Right cardiac atrium (tissue), 5 donors: ENCODE measurements around the gene PLCB1. TPM values are rescaled to one million over a fixed set of nuclear protein-coding genes. Genes with fewer than 3 reads are reported as not detected.

Experiments
- ATAC-seq, 2 donors: fragments of 200-7000 bp; cut with Tn5 transposase; one replicate each; pipeline versions ENCODE4 v1.8.0 to v1.9.1; 2020; ENCODE audit warnings: moderate library complexity in 2 of 2, mild to moderate bottlenecking in 1 of 2
- DNase-seq, 3 donors: peaks; one replicate each; pipeline ENCODE4 v3.0.0-alpha.2; 2020
- H3K27ac ChIP-seq: one replicate; pipeline ENCODE4 v1.5.1; 2013; ENCODE audit warnings: mild to moderate bottlenecking, low read length, control low read depth, moderate library complexity
- H3K27me3 ChIP-seq: one replicate; pipeline ENCODE4 v1.6.1; 2013; ENCODE audit not compliant: control insufficient read depth, insufficient read depth
- H3K4me1 ChIP-seq: one replicate; pipeline ENCODE4 v1.6.1; 2013; ENCODE audit warnings: low read length; ENCODE audit not compliant: control insufficient read depth, insufficient read depth
- H3K4me3 ChIP-seq: one replicate; pipeline ENCODE4 v1.5.1; 2013; ENCODE audit warnings: low read length, control low read depth
- H3K9me3 ChIP-seq: one replicate; pipeline ENCODE4 v1.6.1; 2013; ENCODE audit warnings: low read length; ENCODE audit not compliant: control insufficient read depth
- WGBS: extraction: QIAGEN DNeasy Blood & Tissue Kit; methylation state at CpG from one replicate; pipeline ENCODE4 v1.1.7; 2013; 5-methylcytosine and 5-hydroxymethylcytosine counted together
- intact Hi-C, 4 donors: fragments of 100-400 bp; cut with DNase I; formaldehyde crosslinking; loops; one replicate each; pipeline versions ENCODE4 v1.11.0 to v1.14.0; 2022 to 2023
- polyA plus RNA-seq: library from polyadenylated mRNA; stranded (reverse); fragments of 200-250 nt; gene quantifications from one replicate; pipeline ENCODE4 v1.2.3, GENCODE V29; 2013
- total RNA-seq, 4 donors: library from RNA; stranded (reverse); fragmentation: NEBNext Ultra II Directional; extraction: Animal tissue kit (Norgen Biotek cat#: 25700); gene quantifications; one replicate each; pipeline ENCODE4 v1.2.1, GENCODE V29; 2021
- donor health status: healthy with polysubstance abuse.
- donor health status: DM: no; HTN: yes; CAD: no.
- donor health status: DM: no; HTN: no; CAD: no.
- donor health status: DM: no; HTN: yes; CAD: no; lungs with severe emphysema.
- donor health status: DM: yes; HTN: yes; CAD: no.

Gene PLCB1
- total and polyA plus RNA-seq, 5 donors: 7.6 to 20.3 (median 11.6) TPM

DNA sequence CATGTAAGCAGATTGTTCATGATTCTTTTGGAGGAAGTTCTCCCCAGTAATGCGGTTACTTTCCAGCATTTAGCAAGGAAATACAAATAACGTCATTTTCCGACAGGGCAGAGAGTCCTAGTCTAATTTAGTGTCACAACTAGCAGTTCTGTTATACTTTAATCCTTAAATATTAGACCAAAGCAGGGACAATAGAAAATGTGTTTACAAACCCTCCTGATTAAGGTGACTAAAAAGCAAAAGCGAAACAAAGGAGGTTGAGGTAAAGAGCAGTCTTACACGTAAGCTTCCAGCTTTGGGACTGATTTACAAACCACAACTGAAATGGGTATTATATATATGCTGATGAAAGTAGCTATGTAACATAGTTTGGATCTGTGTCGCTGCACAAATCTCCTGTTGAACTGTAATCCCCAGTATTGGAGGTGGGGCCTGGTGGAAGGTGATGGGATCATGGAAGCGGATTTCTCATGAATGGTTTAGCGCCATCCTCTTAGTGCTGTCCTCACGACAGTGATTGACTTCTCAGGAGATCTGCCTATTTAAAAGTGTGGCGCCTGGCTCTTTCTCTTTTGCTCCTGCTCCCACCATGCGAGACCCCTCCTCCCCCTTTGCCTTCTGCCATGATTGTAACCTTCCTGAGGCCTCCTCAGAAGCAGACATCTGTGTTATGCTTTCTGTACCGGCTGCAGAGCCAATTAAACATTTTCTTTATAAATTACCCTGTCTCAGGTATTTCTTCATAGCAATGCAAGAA lies 81.9 kb downstream of the PLCB1 start:
- peak overlapping the region; percentile 42 for H3K27ac ChIP-seq
- H3K27me3 ChIP-seq: no peaks in the 10 kb centered on the region
- no peak for DNase-seq
- peak in 1 of 2 donors; percentile 16 for ATAC-seq
- peaks cover 5% of the 10 kb centered on the region for H3K4me1 ChIP-seq
- H3K9me3 ChIP-seq: no peaks in the 10 kb centered on the region
- H3K4me3 ChIP-seq: peak overlapping the region; percentile 36
- intact Hi-C loops: no loop called here
- 72% methylated on average over 12 of the region's 12 CpGs for WGBS

DNA sequence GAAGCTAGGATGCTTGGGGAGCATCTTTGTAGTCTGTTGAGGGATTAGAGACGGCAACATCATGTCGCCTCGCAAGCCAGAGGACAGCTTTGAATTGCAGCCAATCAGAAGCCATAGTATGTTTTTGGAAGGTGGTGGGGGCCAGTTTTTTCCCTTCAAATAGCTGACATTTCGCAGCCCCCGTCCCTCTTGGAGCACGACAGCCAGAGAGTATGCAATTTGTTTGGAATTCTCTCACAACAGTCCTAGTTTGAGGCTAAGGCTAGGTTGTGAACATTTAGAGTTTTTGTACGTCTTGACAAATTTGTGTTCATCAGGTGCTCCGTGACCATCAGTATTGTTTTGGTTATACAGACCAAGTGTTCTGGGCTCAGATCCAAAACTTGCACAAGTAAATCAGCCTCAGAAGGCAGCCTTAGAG lies 83.3 kb downstream of the PLCB1 start:
- no peak for DNase-seq
- Histone ChIP-seq H3K27ac (no peak overlapping the region), H3K4me3 (no peak overlapping the region), H3K27me3 (no peaks in the 10 kb centered on the region), H3K9me3 (no peaks in the 10 kb centered on the region), H3K4me1 (peaks cover 5% of the 10 kb centered on the region)
- 51% methylated on average over 8 of the region's 8 CpGs for WGBS
- intact Hi-C loops: no loop called here
- no peak for ATAC-seq

DNA sequence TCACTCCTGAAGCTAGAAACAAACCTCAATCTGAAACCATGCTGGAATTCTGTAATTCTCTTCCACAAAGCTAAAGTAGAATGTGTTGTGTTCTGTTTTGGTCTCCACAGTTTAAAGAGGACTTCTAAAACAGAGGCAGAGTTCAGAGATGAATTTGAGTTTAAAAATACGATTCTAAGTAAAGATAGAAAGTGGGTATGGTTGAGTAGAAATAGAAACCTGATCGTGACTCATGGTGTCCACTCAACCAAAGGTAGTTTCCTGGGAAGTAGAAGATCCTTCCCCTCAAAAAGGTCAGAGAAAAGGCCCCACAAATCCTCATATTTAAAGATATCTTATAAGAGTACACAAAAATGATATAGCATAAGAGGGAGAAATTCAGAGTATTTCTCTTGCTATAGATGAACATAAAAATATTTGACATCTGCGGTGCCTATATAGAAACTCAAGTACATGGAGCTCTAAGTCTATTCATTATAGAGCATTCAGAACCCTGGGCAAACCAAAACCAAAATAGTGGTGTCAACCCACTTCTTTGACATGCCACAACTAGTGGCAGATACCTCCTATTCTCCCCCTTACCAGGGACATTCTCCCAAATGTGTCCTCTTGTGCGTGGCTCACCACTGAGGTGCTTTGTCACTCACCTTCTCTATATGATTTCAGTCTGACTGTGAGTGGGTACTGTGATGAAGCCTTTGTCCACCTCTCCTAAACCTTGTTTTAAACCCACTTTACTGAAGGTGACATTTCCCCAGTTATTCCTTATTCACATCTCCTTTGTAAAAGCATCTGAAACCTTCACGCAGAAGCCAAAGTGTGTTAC lies 84.5 kb downstream of the PLCB1 start:
- DNase-seq (no peak), ATAC-seq (no peak)
- Histone ChIP-seq H3K4me1 (peaks cover 5% of the 10 kb centered on the region), H3K9me3 (no peaks in the 10 kb centered on the region), H3K27me3 (no peaks in the 10 kb centered on the region), H3K4me3 (no peak overlapping the region), H3K27ac (no peak overlapping the region)
- 91% methylated on average over 5 of the region's 5 CpGs for WGBS
- intact Hi-C loops: no loop called here

DNA sequence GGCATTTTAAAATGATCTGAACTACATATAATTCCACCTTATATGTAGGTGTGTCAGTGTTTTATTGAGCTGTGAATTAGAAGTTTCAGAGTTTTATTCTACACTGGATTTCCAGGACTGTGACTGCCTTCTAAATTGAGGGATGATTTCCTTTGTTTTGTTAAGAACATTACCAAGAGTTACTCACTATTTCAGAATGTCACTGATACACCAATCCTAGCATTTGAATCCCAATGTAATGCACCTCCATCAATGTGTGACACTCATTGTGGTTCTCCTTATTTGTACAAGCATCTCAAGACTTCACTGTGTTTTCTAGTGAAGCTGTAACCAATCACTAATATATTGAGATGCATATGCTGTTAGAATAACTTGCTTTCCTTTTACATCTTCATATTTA lies 86.8 kb downstream of the PLCB1 start:
- ATAC-seq (no peak), DNase-seq (no peak)
- Histone ChIP-seq H3K4me3 (no peak overlapping the region), H3K4me1 (peaks cover 5% of the 10 kb centered on the region), H3K27me3 (no peaks in the 10 kb centered on the region), H3K27ac (no peak overlapping the region), H3K9me3 (no peaks in the 10 kb centered on the region)
- intact Hi-C loops: no loop called here

DNA sequence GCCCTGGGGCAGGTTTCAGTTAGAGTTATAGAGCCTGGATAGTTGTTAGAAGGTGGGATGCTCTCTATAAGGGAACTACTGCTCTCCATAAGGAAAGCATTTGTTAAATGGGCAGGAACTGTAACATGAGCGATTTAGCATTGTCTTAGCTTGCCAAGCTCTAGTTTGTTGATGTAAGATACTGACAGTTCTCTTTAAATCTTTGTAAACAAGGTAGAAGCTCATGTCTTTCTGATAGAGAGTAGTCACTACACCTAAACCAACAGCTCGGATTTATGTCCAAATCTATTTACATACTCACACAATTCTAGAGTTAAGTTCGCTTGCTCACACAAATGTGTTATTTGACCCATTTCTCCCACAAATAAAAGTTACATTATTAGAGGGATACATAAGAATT lies 87.3 kb downstream of the PLCB1 start:
- Histone ChIP-seq H3K9me3 (no peaks in the 10 kb centered on the region), H3K27ac (no peak overlapping the region), H3K4me1 (peaks cover 5% of the 10 kb centered on the region), H3K4me3 (no peak overlapping the region), H3K27me3 (no peaks in the 10 kb centered on the region)
- intact Hi-C loops: no loop called here
- no peak for ATAC-seq
- 64% methylated on average over 3 of the region's 3 CpGs for WGBS
- DNase-seq: no peak

DNA sequence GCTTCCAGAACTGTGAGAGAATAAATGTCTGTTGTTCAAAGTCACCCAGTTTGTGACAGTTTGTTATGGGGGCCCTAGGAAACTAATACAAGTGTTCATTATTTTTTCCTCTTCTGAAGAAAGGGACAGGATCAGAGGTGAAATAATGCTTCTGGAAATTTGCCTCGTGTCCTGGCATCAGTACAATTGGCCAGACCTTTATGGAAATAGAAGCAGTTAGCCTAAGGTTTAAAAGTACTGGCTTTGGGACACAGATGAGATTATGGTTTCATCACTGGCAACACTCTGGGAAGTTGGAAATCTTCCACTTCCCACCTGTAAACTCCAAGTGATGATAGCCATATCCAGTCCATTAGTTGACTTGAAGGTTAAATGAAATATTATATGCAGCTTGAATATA lies 88.7 kb downstream of the PLCB1 start:
- Histone ChIP-seq H3K27me3 (no peaks in the 10 kb centered on the region), H3K4me1 (no peaks in the 10 kb centered on the region), H3K4me3 (no peak overlapping the region), H3K9me3 (no peaks in the 10 kb centered on the region), H3K27ac (no peak overlapping the region)
- intact Hi-C loops: no loop called here
- WGBS: 16% methylated on average over 1 of the region's 1 CpG
- ATAC-seq (no peak), DNase-seq (no peak)

DNA sequence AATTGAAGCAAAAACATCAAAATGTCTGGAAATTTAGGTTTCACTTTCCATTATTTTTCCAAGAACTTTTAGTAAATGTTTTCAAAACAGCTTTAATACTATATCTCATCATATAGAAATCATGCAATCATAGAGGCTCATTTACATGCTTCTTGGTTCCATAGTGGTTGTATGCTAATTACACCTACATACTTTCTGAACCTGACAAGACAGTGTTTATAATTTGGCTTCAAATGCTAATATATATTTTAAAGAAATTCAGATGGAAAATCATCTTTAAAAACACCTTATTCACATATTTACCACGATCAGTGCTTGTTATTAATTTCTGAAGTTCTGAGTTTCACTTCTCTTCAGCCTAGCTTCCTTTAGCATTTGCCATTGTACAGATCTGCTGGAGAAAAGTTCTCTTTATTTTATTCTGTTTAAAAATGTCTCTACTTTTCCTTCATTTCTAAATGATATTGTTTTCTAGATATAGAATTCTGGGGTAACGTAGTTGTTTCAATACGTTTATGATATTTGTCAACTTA lies 89.9 kb downstream of the PLCB1 start:
- H3K27me3 ChIP-seq: no peaks in the 10 kb centered on the region
- H3K4me1 ChIP-seq: no peaks in the 10 kb centered on the region
- 94% methylated on average over 3 of the region's 3 CpGs for WGBS
- H3K4me3 ChIP-seq: no peak overlapping the region
- ATAC-seq: no peak
- intact Hi-C loops: no loop called here
- H3K9me3 ChIP-seq: no peaks in the 10 kb centered on the region
- H3K27ac ChIP-seq: no peak overlapping the region
- DNase-seq: no peak

DNA sequence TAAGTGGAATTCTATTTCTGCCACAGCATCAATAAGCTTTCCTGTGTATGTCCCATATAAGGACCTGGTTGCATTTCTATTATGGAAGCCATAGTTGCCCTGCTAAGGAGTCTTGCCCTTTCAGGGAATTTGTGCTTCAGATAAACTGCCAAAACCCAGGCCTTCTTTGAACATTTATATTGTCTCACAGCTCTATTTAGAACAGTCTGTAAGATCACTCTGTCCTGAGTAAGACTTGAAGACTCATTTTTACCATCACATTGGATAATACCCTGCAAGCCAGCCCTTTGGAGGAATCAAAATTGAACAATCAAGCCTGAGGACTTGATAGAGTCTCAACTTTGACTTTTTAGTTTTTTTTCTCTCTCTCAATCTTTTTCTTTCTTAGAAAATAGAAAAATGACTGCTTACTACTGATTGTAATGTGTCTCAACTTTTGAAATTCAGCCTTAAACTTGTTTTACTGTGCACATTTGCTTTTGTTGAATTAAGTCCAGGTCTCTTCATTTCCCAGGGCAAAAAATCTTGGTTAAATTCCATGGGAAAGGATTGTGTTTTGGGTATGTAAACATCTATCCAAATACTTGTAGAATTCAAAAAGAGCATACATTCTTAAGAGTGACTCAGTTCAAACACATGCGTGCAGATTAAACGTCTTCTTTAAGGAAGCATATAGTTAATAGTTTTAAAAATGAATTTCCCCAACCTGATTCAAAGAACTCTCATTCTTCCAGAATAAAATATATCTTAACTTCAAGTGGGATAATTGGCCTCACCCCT lies 91.2 kb downstream of the PLCB1 start:
- no peaks in the 10 kb centered on the region for H3K27me3 ChIP-seq
- DNase-seq: no peak
- peaks cover under 1% of the 10 kb centered on the region for H3K4me1 ChIP-seq
- no peak overlapping the region for H3K4me3 ChIP-seq
- WGBS: 63% methylated on average over 2 of the region's 2 CpGs
- ATAC-seq: no peak
- H3K27ac ChIP-seq: no peak overlapping the region
- H3K9me3 ChIP-seq: no peaks in the 10 kb centered on the region
- intact Hi-C loops: no loop called here

DNA sequence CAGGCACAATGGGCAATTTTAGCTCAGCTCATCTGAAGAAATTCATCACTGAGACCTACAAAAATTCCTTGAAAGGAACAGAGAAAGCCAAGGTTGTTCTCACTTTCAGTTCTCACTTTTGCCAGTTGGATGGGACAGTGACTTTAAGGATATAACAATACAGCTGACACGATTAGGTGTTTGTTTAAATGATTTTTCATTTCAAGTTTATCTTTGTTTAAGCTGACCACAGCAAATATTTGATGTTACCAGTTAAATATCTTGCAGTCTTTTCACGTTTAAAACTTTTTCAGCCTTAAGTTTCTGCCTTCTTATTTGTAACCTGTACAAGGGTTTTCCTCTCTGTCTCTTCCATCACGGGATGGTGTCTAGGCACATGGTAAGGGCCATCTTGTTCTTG lies 93.6 kb downstream of the PLCB1 start:
- ATAC-seq (no peak), DNase-seq (no peak)
- H3K27me3 ChIP-seq: no peaks in the 10 kb centered on the region
- intact Hi-C loops: no loop called here
- whole genome bisulfite sequencing: 69% methylated on average over 3 of the region's 3 CpGs
- no peak overlapping the region for H3K27ac ChIP-seq
- H3K4me3 ChIP-seq: no peak overlapping the region
- no peaks in the 10 kb centered on the region for H3K9me3 ChIP-seq
- H3K4me1 ChIP-seq: peaks cover 2% of the 10 kb centered on the region

DNA sequence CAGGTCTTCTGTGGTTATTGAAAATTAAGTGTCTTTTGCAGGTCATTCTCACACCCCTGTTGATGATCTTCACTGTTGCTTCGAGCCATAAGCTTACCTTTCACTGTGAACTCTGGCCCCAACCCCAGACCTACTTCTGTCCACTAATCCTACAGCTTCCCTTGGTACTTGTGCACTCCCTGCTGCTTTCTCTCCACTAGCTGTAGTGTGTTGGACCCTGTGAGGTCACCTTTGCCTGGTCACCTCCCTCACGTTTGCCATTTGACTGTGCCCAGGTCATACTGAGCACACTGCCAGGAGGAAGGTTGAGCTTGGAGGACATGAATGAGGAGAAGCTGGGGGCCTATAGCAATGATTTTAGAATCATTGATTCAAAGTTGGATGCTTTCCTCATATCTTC lies 94.0 kb downstream of the PLCB1 start:
- 97% methylated on average over 2 of the region's 2 CpGs for WGBS
- H3K9me3 ChIP-seq: no peaks in the 10 kb centered on the region
- H3K4me1 ChIP-seq: peaks cover 2% of the 10 kb centered on the region
- no peak for DNase-seq
- no peak overlapping the region for H3K4me3 ChIP-seq
- intact Hi-C loops: no loop called here
- H3K27me3 ChIP-seq: no peaks in the 10 kb centered on the region
- ATAC-seq: no peak
- H3K27ac ChIP-seq: no peak overlapping the region

DNA sequence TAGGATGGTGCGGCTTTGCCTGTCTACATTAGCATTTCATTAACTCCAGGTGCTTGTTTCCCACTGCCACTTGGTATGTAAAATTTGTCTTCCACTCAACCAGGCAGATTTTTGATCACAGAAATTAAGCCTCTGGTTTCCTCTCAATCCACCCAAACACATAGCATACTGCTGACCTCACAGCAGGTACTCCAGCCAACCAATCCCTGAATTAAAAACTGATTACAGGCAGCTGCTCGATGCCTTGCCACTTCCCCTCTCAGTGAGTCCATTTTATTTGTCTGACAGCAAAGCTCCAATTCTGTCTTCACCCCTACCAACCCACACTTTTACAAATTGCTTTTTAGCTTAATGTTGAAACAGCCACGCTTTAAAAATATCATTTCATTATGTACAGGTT lies 95.2 kb downstream of the PLCB1 start:
- 76% methylated on average over 3 of the region's 3 CpGs for WGBS
- no peak overlapping the region for H3K27ac ChIP-seq
- H3K9me3 ChIP-seq: no peaks in the 10 kb centered on the region
- no peak overlapping the region for H3K4me3 ChIP-seq
- ATAC-seq (no peak), DNase-seq (peak in 1 of 3 donors; percentile 40)
- intact Hi-C loops: no loop called here
- peaks cover 4% of the 10 kb centered on the region for H3K4me1 ChIP-seq
- H3K27me3 ChIP-seq: no peaks in the 10 kb centered on the region
